ENCODE results near the gene SLC35B4.

Gene SLC35B4

DNA sequence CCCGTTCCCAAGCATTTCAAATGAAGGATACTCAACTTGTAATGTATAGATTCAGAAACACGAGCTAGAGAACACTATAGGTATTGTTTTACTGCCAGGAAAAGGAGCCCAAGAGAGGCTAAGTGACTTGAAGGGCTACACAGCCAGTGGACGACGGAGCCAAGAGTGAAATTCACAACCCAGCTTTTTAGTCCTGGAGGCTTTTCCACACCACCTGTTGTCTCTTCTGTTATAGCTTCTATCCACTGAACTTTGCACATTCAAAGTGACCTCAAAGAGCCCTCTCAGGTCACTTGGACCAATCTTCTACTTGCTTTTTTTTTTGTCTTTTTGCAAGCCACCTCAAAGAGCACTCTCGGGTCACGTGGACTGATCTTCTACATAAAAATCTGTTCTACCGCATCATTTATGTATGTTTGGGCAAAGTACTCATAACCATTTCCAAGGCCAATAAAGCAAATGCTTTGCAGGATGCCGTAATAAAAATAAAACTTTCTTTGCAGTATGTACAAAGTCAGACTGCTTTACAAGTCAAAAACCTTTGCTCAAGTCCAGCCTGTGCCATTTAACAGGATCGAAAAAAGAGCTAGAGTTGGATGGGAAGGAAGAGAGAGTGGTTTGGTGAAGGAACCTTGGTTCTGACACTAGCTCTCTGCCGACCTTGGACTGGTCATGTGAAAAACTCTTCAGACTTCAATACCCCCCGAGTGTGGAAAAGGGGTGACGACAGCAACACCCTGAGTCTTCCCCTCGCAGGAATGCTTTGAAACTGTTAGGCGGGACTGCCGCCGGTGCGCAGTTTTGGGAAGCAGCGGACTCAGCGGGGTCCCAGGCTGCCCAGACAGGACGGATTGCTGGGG, 821 bp downstream of the SLC35B4 start:
- H3K27ac ChIP-seq (ENCODE audit: insufficient read depth, low read depth, low read length, poor library complexity, severe bottlenecking) = no peak overlapping the region
- H3K9me3 ChIP-seq (ENCODE audit: control insufficient read depth, low read length) = no peaks in the 10 kb centered on the region
- H3K4me3 ChIP-seq (ENCODE audit: insufficient read depth, low read depth, low read length) = peak overlapping the region; percentile 68
- H3K36me3 ChIP-seq (ENCODE audit: control insufficient read depth, insufficient read depth, low read length) = no peaks in the 10 kb centered on the region
- 27 to 31% methylated on average over 19 to 20 of the region's 20 CpGs for WGBS, 2 experiments
- H3K4me1 ChIP-seq (ENCODE audit: control insufficient read depth, insufficient read depth, low read length) = peaks cover 6% of the 10 kb centered on the region
- peaks cover 7% of the 10 kb centered on the region for H3K27me3 ChIP-seq (ENCODE audit: control insufficient read depth, insufficient read depth, low read length, poor library complexity, severe bottlenecking)

DNA sequence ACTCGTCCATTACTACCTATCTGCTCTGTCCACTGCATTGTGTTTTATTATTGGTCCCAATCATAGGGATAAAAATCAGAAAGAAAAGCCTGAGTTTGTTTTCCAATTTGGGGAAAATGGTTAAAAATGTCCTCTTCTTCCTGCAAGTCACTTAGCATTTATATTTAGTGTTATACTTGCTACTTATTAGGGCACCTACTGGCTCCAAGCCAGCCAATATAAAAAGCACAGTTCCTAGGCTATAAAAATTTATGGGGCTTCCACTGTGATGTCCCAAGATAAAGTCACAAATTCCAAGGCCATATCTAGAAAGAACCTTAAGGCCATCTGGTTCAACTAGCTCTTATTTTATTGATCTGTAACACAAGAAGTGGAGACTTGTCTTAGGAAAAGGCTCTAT, 3.2 kb downstream of the SLC35B4 start:
- no peaks in the 10 kb centered on the region for H3K36me3 ChIP-seq (ENCODE audit: control insufficient read depth, insufficient read depth, low read length)
- H3K4me3 ChIP-seq (ENCODE audit: insufficient read depth, low read depth, low read length) = no peak overlapping the region
- H3K27ac ChIP-seq (ENCODE audit: insufficient read depth, low read depth, low read length, poor library complexity, severe bottlenecking) = no peak overlapping the region
- H3K4me1 ChIP-seq (ENCODE audit: control insufficient read depth, insufficient read depth, low read length) = peaks cover 6% of the 10 kb centered on the region
- peaks cover 4% of the 10 kb centered on the region for H3K27me3 ChIP-seq (ENCODE audit: control insufficient read depth, insufficient read depth, low read length, poor library complexity, severe bottlenecking)
- WGBS, 2 experiments = 91% methylated on average over 1 of the region's 1 CpG; no CpG with 5 or more reads in 1 of the 2 experiments
- no peaks in the 10 kb centered on the region for H3K9me3 ChIP-seq (ENCODE audit: control insufficient read depth, low read length)

DNA sequence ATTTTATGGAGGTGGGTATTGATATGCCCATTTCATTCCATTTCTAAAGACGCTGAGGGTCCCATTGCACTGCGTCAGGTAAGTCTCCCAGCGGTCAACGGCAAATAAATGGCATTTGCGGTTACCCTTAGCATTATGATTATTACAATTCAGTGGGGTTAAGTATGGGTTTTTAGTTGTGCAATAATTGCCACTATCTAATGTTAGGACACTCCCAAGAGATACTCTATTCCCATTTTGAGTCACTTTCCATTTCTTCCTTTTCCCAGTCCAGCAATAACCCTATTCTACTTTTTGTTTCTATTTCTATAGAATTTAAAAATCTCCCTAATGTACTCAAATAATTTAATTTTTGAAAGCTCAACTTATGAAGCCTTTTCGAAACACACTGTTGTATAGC, 4.0 kb downstream of the SLC35B4 start:
- Histone ChIP-seq H3K36me3 (ENCODE audit: control insufficient read depth, insufficient read depth, low read length) (no peaks in the 10 kb centered on the region), H3K9me3 (ENCODE audit: control insufficient read depth, low read length) (no peaks in the 10 kb centered on the region), H3K4me3 (ENCODE audit: insufficient read depth, low read depth, low read length) (no peak overlapping the region), H3K4me1 (ENCODE audit: control insufficient read depth, insufficient read depth, low read length) (peaks cover 6% of the 10 kb centered on the region), H3K27ac (ENCODE audit: insufficient read depth, low read depth, low read length, poor library complexity, severe bottlenecking) (no peak overlapping the region), H3K27me3 (ENCODE audit: control insufficient read depth, insufficient read depth, low read length, poor library complexity, severe bottlenecking) (peaks cover 2% of the 10 kb centered on the region)
- whole genome bisulfite sequencing, 2 experiments = 73 to 80% methylated on average over 5 of the region's 6 CpGs

DNA sequence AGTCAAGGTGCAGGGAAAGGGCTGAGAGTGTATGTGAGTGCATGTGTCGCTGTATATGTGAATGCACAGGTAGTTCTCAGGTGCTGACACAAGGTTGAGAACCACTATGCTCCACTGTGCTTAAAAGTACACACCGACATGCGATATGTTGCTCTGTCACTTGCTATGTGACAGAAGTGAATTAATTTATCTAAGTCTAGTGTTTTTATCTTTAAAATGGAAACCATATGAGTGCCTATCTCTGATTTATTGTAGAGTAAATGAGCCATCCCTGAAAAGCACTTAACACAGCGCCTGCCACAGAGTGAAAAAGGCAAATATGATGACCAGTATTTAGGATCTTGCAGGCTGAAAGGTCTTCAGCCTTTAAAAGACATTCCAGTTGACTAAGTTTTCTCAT, 4.9 kb downstream of the SLC35B4 start:
- Histone ChIP-seq H3K9me3 (ENCODE audit: control insufficient read depth, low read length) (no peaks in the 10 kb centered on the region), H3K27ac (ENCODE audit: insufficient read depth, low read depth, low read length, poor library complexity, severe bottlenecking) (no peak overlapping the region), H3K4me3 (ENCODE audit: insufficient read depth, low read depth, low read length) (no peak overlapping the region), H3K27me3 (ENCODE audit: control insufficient read depth, insufficient read depth, low read length, poor library complexity, severe bottlenecking) (no peaks in the 10 kb centered on the region), H3K36me3 (ENCODE audit: control insufficient read depth, insufficient read depth, low read length) (no peaks in the 10 kb centered on the region), H3K4me1 (ENCODE audit: control insufficient read depth, insufficient read depth, low read length) (peaks cover 6% of the 10 kb centered on the region)
- 94 to 95% methylated on average over 4 of the region's 4 CpGs for WGBS, 2 experiments

DNA sequence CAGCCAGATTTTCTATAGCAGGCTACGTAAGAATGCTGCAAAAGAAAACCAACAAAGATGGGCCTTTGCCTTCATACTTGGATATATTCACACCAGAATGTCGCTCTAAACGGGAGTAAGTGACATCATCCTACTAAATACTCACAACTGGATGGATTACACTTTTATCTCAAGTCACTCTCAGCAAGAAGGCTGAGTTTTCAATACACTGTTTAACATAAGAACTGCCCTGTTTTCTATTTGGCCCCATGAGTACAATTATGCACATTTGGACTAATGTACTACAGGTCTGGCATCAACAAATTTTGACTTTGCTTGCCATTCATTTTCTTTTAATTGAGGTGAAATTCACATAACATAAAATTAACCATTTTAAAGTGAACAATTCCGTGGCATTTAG, 8.2 kb downstream of the SLC35B4 start:
- Histone ChIP-seq H3K4me1 (ENCODE audit: control insufficient read depth, insufficient read depth, low read length) (no peaks in the 10 kb centered on the region), H3K4me3 (ENCODE audit: insufficient read depth, low read depth, low read length) (no peak overlapping the region), H3K9me3 (ENCODE audit: control insufficient read depth, low read length) (no peaks in the 10 kb centered on the region), H3K27ac (ENCODE audit: insufficient read depth, low read depth, low read length, poor library complexity, severe bottlenecking) (no peak overlapping the region), H3K36me3 (ENCODE audit: control insufficient read depth, insufficient read depth, low read length) (peaks cover 8% of the 10 kb centered on the region), H3K27me3 (ENCODE audit: control insufficient read depth, insufficient read depth, low read length, poor library complexity, severe bottlenecking) (no peaks in the 10 kb centered on the region)
- 92 to 94% methylated on average over 4 of the region's 4 CpGs for WGBS, 2 experiments

DNA sequence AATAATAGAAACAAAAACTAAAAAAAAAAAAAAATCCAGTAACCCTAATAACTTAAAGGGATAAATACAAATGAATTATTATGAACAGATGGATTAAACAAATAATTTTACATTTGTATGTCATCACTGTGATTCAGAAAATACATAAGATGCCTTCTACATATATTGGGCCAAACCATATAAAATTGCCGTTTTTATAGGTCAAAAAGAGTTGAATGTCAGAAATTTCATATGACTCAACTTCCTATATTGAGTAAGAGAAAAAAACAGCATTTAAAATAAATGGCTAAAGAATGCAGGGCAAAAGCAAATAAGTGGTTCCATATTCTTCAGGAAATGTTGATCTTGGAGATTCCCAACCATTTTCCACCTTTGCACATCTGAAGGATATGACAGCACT, 9.4 kb downstream of the SLC35B4 start:
- H3K9me3 ChIP-seq (ENCODE audit: control insufficient read depth, low read length) = no peaks in the 10 kb centered on the region
- no CpG with 5 or more reads among the region's 1 CpG for WGBS, 2 experiments
- H3K36me3 ChIP-seq (ENCODE audit: control insufficient read depth, insufficient read depth, low read length) = peaks cover 8% of the 10 kb centered on the region
- no peak overlapping the region for H3K27ac ChIP-seq (ENCODE audit: insufficient read depth, low read depth, low read length, poor library complexity, severe bottlenecking)
- H3K4me3 ChIP-seq (ENCODE audit: insufficient read depth, low read depth, low read length) = no peak overlapping the region
- H3K4me1 ChIP-seq (ENCODE audit: control insufficient read depth, insufficient read depth, low read length) = no peaks in the 10 kb centered on the region
- no peaks in the 10 kb centered on the region for H3K27me3 ChIP-seq (ENCODE audit: control insufficient read depth, insufficient read depth, low read length, poor library complexity, severe bottlenecking)

DNA sequence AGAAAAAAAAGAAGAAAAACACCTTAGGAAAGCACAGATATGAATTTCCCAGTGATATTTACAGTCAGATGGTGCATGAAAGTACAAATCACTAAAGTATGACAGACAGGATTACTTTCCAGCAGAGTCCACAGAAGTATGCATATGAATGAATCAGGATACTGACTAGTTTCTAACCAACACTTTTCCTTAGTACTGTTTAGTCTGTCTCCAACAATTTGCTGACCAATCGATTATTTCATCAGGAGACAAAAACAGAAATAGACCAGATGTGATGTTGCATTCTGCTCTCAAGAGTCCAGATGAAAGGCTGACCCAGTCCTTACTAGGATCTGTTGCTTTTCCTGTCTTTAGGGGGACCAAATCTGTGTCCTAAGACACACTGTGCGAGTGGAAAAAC, 14.6 kb downstream of the SLC35B4 start:
- 94% methylated on average over 2 of the region's 2 CpGs for WGBS, 2 experiments
- Histone ChIP-seq H3K27me3 (ENCODE audit: control insufficient read depth, insufficient read depth, low read length, poor library complexity, severe bottlenecking) (no peaks in the 10 kb centered on the region), H3K27ac (ENCODE audit: insufficient read depth, low read depth, low read length, poor library complexity, severe bottlenecking) (no peak overlapping the region), H3K36me3 (ENCODE audit: control insufficient read depth, insufficient read depth, low read length) (peaks cover 21% of the 10 kb centered on the region), H3K9me3 (ENCODE audit: control insufficient read depth, low read length) (no peaks in the 10 kb centered on the region), H3K4me1 (ENCODE audit: control insufficient read depth, insufficient read depth, low read length) (no peaks in the 10 kb centered on the region), H3K4me3 (ENCODE audit: insufficient read depth, low read depth, low read length) (no peak overlapping the region)

DNA sequence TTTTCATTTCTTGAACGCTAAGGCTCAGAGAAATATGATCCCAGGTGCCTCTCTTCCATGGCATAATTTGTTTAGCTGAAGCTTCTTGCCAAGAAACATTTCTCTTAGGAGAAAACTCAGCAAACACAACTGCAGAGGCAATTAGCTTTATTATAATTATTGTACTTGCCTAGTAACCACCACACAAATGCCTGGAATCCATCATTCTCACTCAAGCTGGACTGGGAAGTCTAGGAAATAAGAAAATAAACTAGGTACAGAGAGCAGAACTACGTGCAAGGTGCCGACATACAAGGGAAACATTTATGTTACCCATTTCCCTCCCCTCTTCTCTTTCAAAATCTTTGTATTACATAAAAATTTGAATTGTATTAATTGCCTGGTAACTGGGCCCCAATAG, 15.1 kb downstream of the SLC35B4 start:
- Histone ChIP-seq H3K4me3 (ENCODE audit: insufficient read depth, low read depth, low read length) (no peak overlapping the region), H3K4me1 (ENCODE audit: control insufficient read depth, insufficient read depth, low read length) (no peaks in the 10 kb centered on the region), H3K9me3 (ENCODE audit: control insufficient read depth, low read length) (no peaks in the 10 kb centered on the region), H3K36me3 (ENCODE audit: control insufficient read depth, insufficient read depth, low read length) (peaks cover 24% of the 10 kb centered on the region), H3K27ac (ENCODE audit: insufficient read depth, low read depth, low read length, poor library complexity, severe bottlenecking) (no peak overlapping the region), H3K27me3 (ENCODE audit: control insufficient read depth, insufficient read depth, low read length, poor library complexity, severe bottlenecking) (no peaks in the 10 kb centered on the region)
- WGBS, 2 experiments = 91 to 97% methylated on average over 2 to 3 of the region's 3 CpGs

DNA sequence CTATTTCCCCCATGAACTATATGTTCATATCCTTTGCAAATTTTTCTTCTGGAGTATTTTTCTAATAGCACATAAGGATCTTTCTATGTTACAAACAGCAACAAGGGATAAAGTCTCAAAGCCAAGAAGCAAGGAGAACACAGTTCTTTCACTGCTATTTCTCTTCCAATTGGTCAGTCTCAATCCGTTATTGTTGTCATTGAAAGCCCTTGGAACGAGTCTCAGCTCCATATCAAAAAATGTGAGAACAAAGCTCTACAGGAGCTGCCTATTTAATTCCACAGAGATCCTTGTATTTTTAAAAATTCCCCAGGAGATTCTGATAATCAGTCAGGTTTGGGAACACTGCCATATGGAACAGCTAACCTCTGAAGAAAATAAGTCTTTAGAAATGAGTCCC, 15.7 kb downstream of the SLC35B4 start:
- Histone ChIP-seq H3K36me3 (ENCODE audit: control insufficient read depth, insufficient read depth, low read length) (peaks cover 29% of the 10 kb centered on the region), H3K4me1 (ENCODE audit: control insufficient read depth, insufficient read depth, low read length) (no peaks in the 10 kb centered on the region)
- 93% methylated on average over 2 of the region's 2 CpGs for WGBS, 2 experiments

DNA sequence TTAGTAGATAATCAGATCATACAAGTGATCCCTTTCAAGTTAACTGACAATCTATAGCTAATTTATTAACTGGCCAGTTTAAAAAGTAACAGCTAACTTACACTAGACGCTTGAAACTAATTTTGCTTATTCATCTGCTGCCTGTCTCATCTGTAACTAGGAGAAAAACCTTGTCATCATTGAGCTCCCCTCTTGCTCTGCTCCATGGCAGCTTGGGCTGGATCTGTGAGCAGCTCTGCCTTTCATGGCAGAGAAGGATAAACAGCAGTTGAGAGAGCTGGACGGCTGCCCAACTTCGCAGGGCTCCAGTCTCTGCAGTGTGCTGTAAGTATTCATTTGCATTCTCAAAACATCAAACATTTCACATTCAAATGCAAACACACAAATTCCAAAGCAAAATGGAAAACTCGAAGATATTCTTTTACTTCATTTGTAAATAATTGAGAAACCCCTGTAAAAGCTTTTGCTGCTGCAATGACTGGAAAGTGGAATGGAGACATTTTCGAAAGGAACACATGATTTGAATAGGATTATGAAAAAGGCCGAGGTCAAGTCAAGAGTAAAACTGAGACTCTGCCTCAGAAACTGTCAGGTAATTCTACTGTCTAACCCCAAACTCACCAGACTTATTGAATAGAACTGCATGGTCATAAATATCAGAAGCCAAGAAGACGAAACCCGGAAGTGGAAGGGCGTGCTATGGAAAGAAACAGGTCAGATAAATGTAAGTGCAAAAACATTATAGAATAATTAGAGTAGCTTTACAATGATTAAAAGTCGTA, 17.6 kb downstream of the SLC35B4 start:
- Histone ChIP-seq H3K27me3 (ENCODE audit: control insufficient read depth, insufficient read depth, low read length, poor library complexity, severe bottlenecking) (no peaks in the 10 kb centered on the region), H3K36me3 (ENCODE audit: control insufficient read depth, insufficient read depth, low read length) (peaks cover 32% of the 10 kb centered on the region), H3K27ac (ENCODE audit: insufficient read depth, low read depth, low read length, poor library complexity, severe bottlenecking) (no peak overlapping the region), H3K4me1 (ENCODE audit: control insufficient read depth, insufficient read depth, low read length) (no peaks in the 10 kb centered on the region), H3K9me3 (ENCODE audit: control insufficient read depth, low read length) (no peaks in the 10 kb centered on the region), H3K4me3 (ENCODE audit: insufficient read depth, low read depth, low read length) (no peak overlapping the region)
- 78 to 80% methylated on average over 10 of the region's 10 CpGs for WGBS, 2 experiments

More for the DNA sequence above, 15.7 kb downstream of the SLC35B4 start:
- Histone ChIP-seq H3K27me3 (ENCODE audit: control insufficient read depth, insufficient read depth, low read length, poor library complexity, severe bottlenecking) (no peaks in the 10 kb centered on the region), H3K4me3 (ENCODE audit: insufficient read depth, low read depth, low read length) (no peak overlapping the region), H3K9me3 (ENCODE audit: control insufficient read depth, low read length) (no peaks in the 10 kb centered on the region), H3K27ac (ENCODE audit: insufficient read depth, low read depth, low read length, poor library complexity, severe bottlenecking) (no peak overlapping the region)
